Stimulated activated effector memory CD8-positive, alpha-beta T cell treated with anti-CD3 and anti-CD28 coated beads, Interleukin-12 subunit alpha, Interleukin-12 subunit beta, amount 100 ng/mL, for 72 hours (primary cell): Measurements from ENCODE around the gene CNPY2.

ENCODE experiments used
- ATAC-seq: fragments of 150-1000 bp; cut with Tn5 transposase; 2 replicates; pipeline ENCODE4 v1.10.0; 2021
- DNase-seq, 2 donors: peaks; one replicate each; pipeline ENCODE4 v3.0.0; 2021 to 2022; ENCODE audit warnings: low spot score in 2 of 2
- H3K27ac Mint-ChIP-seq: one replicate; pipeline ENCODE4 v1.8.0; 2022; ENCODE audit warnings: mild to moderate bottlenecking, mixed read lengths
- H3K36me3 Mint-ChIP-seq: one replicate; pipeline ENCODE4 v1.8.0; 2022; ENCODE audit warnings: mild to moderate bottlenecking, mixed read lengths
- H3K4me1 Mint-ChIP-seq: one replicate; pipeline ENCODE4 v1.8.0; 2022; ENCODE audit warnings: mixed read lengths
- H3K4me3 Mint-ChIP-seq: one replicate; pipeline ENCODE4 v1.8.0; 2022; ENCODE audit warnings: mild to moderate bottlenecking, mixed read lengths
- H3K9me3 Mint-ChIP-seq: one replicate; pipeline ENCODE4 v1.8.0; 2022; ENCODE audit warnings: mixed read lengths

The CNPY2 gene

DNA sequence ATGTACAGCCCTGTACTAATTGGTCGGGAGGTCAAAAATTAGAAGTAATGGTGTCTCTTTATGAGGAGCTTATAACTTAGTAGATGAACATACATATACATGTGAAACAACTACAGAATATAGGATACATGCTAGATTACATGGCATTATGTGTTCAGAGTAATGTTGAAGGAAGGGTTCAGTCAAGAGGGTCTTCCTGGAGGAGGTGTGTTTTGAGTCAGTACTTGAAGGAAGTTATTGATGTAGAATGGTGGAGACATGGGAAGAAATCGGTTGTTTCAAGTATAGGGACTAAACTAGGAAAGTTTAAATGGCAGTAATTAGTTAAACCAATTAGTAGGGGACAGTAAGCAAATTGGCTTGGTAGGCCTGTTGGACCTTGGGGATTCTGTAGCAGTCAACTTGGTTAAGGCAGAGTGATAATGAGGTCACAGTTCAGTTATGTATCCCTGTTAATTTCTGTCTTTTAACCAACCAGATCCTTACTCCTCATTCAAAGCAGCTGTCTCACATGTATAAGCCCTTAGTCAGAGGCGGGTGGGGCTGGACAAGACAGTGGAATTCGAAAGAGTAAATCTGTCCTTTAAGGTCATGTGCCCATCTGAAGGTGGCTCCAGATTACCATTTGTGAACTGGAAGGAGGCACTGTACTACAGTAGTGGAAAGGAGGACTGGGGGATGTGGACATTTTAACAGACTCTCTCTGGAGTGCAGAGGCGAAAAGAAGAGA lies 54.1 kb downstream of the CNPY2 start:
- no peak overlapping the region for H3K27ac Mint-ChIP-seq
- ATAC-seq (no peak), DNase-seq (no peak)
- H3K9me3 Mint-ChIP-seq: no peaks in the 10 kb centered on the region
- H3K36me3 Mint-ChIP-seq: peaks cover 6% of the 10 kb centered on the region
- no peak overlapping the region for H3K4me3 Mint-ChIP-seq
- H3K4me1 Mint-ChIP-seq: peaks cover 20% of the 10 kb centered on the region

DNA sequence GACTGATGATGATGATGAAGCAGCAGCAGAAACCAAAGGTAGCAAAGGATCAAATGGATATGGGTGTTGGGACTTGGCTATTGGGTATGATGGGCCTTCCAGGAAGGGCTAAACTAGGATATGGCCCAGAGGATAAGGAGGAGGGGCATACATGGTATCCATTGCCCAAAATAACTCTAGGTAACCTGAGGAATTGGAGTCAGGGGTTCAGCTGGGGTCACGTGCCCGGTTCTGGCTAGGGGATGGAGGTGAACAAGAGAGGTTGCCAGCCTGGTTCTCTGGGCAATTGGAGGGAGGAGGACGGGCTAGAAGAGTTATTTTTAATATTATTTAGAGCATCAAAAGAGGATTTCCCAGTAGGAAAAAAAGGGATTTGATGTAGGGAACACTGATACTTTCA lies 54.9 kb downstream of the CNPY2 start:
- H3K4me1 Mint-ChIP-seq: peaks cover 23% of the 10 kb centered on the region
- no peaks in the 10 kb centered on the region for H3K9me3 Mint-ChIP-seq
- no peak overlapping the region for H3K4me3 Mint-ChIP-seq
- ATAC-seq: no peak
- peaks cover 14% of the 10 kb centered on the region for H3K36me3 Mint-ChIP-seq
- H3K27ac Mint-ChIP-seq: no peak overlapping the region
- DNase-seq: no peak

DNA sequence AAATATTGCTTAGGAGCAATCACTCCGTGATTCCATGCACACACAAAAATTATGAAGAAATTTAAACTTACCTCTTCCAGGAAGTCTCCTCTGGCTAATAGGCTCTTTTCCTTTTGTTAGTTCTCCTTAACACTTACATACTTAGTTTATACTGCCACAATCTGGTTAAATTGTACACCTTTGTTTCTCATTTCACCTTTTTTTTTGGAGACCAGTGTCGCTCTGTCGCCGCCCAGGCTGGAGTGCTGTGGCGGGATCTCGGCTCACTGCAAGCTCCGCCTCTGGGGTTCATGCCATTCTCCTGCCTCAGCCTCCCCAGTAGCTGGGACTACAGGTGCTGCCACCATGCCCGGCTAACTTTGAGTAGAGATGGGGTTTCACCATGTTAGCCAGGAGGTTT lies 55.4 kb downstream of the CNPY2 start:
- Mint-ChIP-seq H3K27ac (no peak overlapping the region), H3K9me3 (no peaks in the 10 kb centered on the region), H3K4me1 (peaks cover 25% of the 10 kb centered on the region), H3K4me3 (no peak overlapping the region), H3K36me3 (peaks cover 16% of the 10 kb centered on the region)
- no peak for DNase-seq
- no peak for ATAC-seq
